Psoas muscle (tissue), 8 donors: ENCODE data around the gene ZNF385C. TPM values are rescaled to one million over a fixed set of nuclear protein-coding genes. Genes with fewer than 3 reads are reported as not detected.
A peak's percentile ranks its signal among the peaks of the same experiment; 100 is the strongest.

ENCODE experiments used
- ATAC-seq, 4 donors: fragments of 200-7000 bp; cut with Tn5 transposase; one replicate each; pipeline ENCODE4 v1.9.1; 2020; ENCODE audit warnings: moderate library complexity in 3 of 4, mild to moderate bottlenecking in 2 of 4
- DNase-seq, 2 donors: peaks; one replicate each; pipeline ENCODE4 v3.0.0-alpha.2; 2020
- H3K27ac ChIP-seq: fragments of 200-600 bp; one replicate; pipeline ENCODE4 v1.8.0; 2022
- H3K27me3 ChIP-seq, 3 donors: fragments of 200-600 bp in 1 of 3; one replicate each; pipeline versions ENCODE4 v1.6.1 to v1.8.0; 2013 to 2022; ENCODE audit warnings: low read length in 2 of 3, mild to moderate bottlenecking in 2 of 3, moderate library complexity in 1 of 3; ENCODE audit not compliant: insufficient read depth in 3 of 3
- H3K36me3 ChIP-seq, 2 donors: fragments of 200-600 bp in 1 of 2; one replicate each; pipeline versions ENCODE4 v1.6.1 to v1.8.0; 2013 to 2022; ENCODE audit warnings: low read depth in 1 of 2, mild to moderate bottlenecking in 1 of 2, moderate library complexity in 1 of 2; ENCODE audit not compliant: insufficient read depth in 1 of 2
- H3K4me1 ChIP-seq: fragments of 200-600 bp; one replicate; pipeline ENCODE4 v1.8.0; 2022
- H3K4me3 ChIP-seq: fragments of 200-600 bp; one replicate; pipeline ENCODE4 v1.8.0; 2022; ENCODE audit warnings: mild to moderate bottlenecking
- H3K9me3 ChIP-seq: fragments of 200-600 bp; one replicate; pipeline ENCODE4 v1.8.0; 2022
- CTCF ChIP-seq: fragments of 200-600 bp; IDR thresholded peaks from one replicate; pipeline ENCODE4 v1.8.0; 2022; ENCODE audit warnings: antibody characterized with exemption
- WGBS, 3 donors: extraction: QIAGEN DNeasy Blood & Tissue Kit; methylation state at CpG; one replicate each; pipeline versions ENCODE4 v1.1.6 to v1.1.7; 2013; 5-methylcytosine and 5-hydroxymethylcytosine counted together
- intact Hi-C, 2 donors: fragments of 100-400 bp; cut with DNase I; formaldehyde crosslinking; loops; one replicate each; pipeline versions ENCODE4 v1.11.0 to v1.14.2; 2022
- polyA plus RNA-seq, 3 donors: library from polyadenylated mRNA; stranded (reverse); fragments of 200-250 nt; gene quantifications; one replicate each; pipeline ENCODE4 v1.2.3, GENCODE V29; 2013
- total RNA-seq, 4 donors: library from RNA; stranded (reverse); fragmentation: NEBNext Ultra II Directional in 2 of 4; extraction: Animal tissue kit (Norgen Biotek cat#: 25700) in 2 of 4; gene quantifications; one replicate each; pipeline versions ENCODE4 v1.2.1 to v1.2.4, GENCODE V29; 2021 to 2023
- donor health status: healthy with polysubstance abuse.
- donor health status: DM: no; HTN: no; CAD: no; lungs with moderate emphysema.
- donor health status: Bipolar disorder and iron deficiency.
- donor health status: healthy.
- donor health status: DM: yes; HTN: yes; CAD: no.
- donor health status: DM: no; HTN: no; CAD: no.
- donor health status: DM: no; HTN: no; CAD: no.
- donor health status: DM: yes; HTN: yes; CAD: no.

Gene ZNF385C
- total and polyA plus RNA-seq, 7 donors: 0.22 to 9.2 (median 0.50) TPM

DNA sequence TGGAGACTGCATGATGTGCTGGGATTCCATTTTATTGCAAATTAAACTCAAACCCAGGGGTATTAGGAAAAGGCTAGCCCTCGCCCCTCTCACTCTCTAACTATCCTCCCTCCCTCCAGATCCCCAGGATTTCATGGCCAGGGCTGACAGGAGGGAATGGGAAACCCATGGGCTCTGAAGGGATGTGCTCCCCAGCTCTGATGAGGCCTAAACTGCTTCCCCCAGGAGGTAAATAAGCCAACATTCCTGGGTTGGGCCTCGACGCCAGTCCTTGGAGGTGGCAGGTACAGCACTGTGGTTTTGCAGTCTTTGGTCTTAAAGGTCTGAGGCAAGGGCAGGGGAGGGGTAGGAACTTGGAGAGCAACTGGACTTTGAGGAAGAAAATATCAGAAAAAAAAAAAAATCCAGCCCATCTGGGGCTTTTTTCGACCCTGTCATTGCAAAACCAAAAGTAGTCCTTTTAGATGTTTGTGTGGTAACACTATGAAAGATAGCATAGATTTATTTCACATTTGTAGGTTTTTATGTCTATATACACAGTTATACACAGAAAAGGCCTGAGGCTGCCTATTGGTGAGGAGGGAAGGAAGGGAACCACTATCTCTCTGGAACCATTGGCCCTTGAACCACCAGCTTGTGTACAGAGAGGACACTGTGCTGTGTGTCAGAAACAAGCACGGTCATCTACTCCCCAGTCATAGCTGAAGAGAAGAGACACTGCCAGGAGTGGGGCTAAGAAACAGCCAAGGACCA is 59.9 kb downstream of the ZNF385C start:
- intact Hi-C loops: no loop called here
- no peak overlapping the region for H3K27ac ChIP-seq
- 82 to 88% (median 85%) methylated on average over 5 of the region's 5 CpGs for WGBS, 3 donors
- H3K27me3 ChIP-seq: peaks cover 0 to 2% (median 0%) of the 10 kb centered on the region in 3 donors
- no peaks in the 10 kb centered on the region for H3K36me3 ChIP-seq
- DNase-seq (no peak), ATAC-seq (no peak)
- no peaks in the 10 kb centered on the region for H3K9me3 ChIP-seq
- TF ChIP-seq CTCF: no peak
- no peaks in the 10 kb centered on the region for H3K4me1 ChIP-seq
- H3K4me3 ChIP-seq: no peak overlapping the region

DNA sequence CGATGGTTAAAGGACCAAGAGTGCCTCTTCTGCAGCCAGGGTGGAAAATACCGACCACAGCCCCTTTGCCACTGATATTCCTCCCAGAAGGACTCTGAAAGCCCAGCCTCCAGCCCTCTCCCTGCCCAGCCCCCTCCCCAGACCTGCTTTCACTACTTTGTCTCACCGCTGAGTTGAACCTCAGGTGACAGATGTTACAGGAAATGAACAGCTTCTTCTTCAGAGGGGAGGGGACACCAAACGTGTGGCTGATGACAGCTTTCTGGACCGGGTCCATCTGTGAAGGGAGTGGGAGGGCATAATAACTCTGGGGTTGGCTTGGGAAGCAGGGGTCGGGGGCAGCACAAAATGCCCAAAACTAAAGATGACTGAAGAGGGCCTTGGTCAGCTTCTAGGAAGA is 64.2 kb downstream of the ZNF385C start:
- TF ChIP-seq CTCF: no peak
- WGBS, 3 donors: 47 to 63% (median 54%) methylated on average over 5 to 6 of the region's 6 CpGs
- ATAC-seq (no peak), DNase-seq (no peak)
- H3K27me3 ChIP-seq: no peaks in the 10 kb centered on the region
- H3K36me3 ChIP-seq: no peaks in the 10 kb centered on the region
- no peaks in the 10 kb centered on the region for H3K4me1 ChIP-seq
- H3K27ac ChIP-seq: no peak overlapping the region
- H3K9me3 ChIP-seq: no peaks in the 10 kb centered on the region
- intact Hi-C loops: no loop called here
- H3K4me3 ChIP-seq: no peak overlapping the region

GRCh38 chr17:42031584-42031983 is 66.7 kb downstream of the ZNF385C start:
- WGBS, 3 donors: 47 to 61% (median 51%) methylated on average over 6 of the region's 6 CpGs
- Histone ChIP-seq H3K27me3 (no peaks in the 10 kb centered on the region), H3K4me1 (no peaks in the 10 kb centered on the region), H3K36me3 (no peaks in the 10 kb centered on the region), H3K9me3 (no peaks in the 10 kb centered on the region), H3K4me3 (no peak overlapping the region), H3K27ac (no peak overlapping the region)
- DNase-seq (peak in 1 of 2 donors; percentile 67), ATAC-seq (peak in 1 of 4 donors; percentile 40)
- no peak for TF ChIP-seq CTCF
- intact Hi-C loops: no loop called here

- WGBS, 3 donors: 77 to 80% (median 78%) methylated on average over 7 of the region's 7 CpGs
- TF ChIP-seq CTCF: no peak
Measured at GRCh38 chr17:42028791-42029127, 69.5 kb downstream of the ZNF385C start.

More at GRCh38 chr17:42028791-42029127, 69.5 kb downstream of the ZNF385C start:
- DNase-seq (no peak), ATAC-seq (no peak)
- intact Hi-C loops: loop anchor here (5.0 kb wide), 2 partner anchors 34 to 69 kb away; partner anchors contain the start of gene ZNF385C (in 1 of the 2)
- Histone ChIP-seq H3K4me3 (no peak overlapping the region), H3K27me3 (no peaks in the 10 kb centered on the region), H3K36me3 (peaks cover 2 to 5% of the 10 kb centered on the region in 2 donors), H3K9me3 (no peaks in the 10 kb centered on the region), H3K27ac (no peak overlapping the region), H3K4me1 (peaks cover 14% of the 10 kb centered on the region)
